MM.1S (cell line): ENCODE data around the gene GTPBP6.

Experiments used
- DNase-seq: peaks from one replicate; pipeline ENCODE4 v3.0.0-alpha.2; 2015
- H2AFZ ChIP-seq: fragments of 300-600 bp; sonication (generic); 2 replicates; pipeline ENCODE4 v1.6.0; 2016; ENCODE audit warnings: antibody characterized with exemption, low read length
- H3F3A ChIP-seq: fragments of 300-600 bp; sonication (generic); 2 replicates; pipeline ENCODE4 v1.6.1; 2016; ENCODE audit warnings: mild to moderate bottlenecking, antibody characterized with exemption, low read length, moderate library complexity, mixed read lengths; ENCODE audit not compliant: insufficient read depth
- H3K27ac ChIP-seq: fragments of 300-600 bp; sonication (generic); 2 replicates; pipeline ENCODE4 v1.5.1; 2016; ENCODE audit warnings: mild to moderate bottlenecking, low read length
- H3K27me3 ChIP-seq: fragments of 300-600 bp; sonication (generic); replicated peaks from 2 replicates; pipeline ENCODE4 v1.6.0; 2016; ENCODE audit warnings: low read length; ENCODE audit not compliant: insufficient read depth
- H3K36me3 ChIP-seq: fragments of 300-600 bp; sonication (generic); replicated peaks from 2 replicates; pipeline ENCODE4 v1.6.1; 2016; ENCODE audit warnings: mild to moderate bottlenecking, low read length, mixed read lengths; ENCODE audit not compliant: insufficient read depth
- H3K4me1 ChIP-seq: fragments of 300-600 bp; sonication (generic); 2 replicates; pipeline ENCODE4 v1.6.1; 2016; ENCODE audit warnings: low read length, mixed read lengths
- H3K4me2 ChIP-seq: fragments of 300-600 bp; sonication (generic); 2 replicates; pipeline ENCODE4 v1.6.0; 2016; ENCODE audit warnings: low read depth, low read length
- H3K4me3 ChIP-seq: fragments of 300-600 bp; sonication (generic); 2 replicates; pipeline ENCODE4 v1.5.1; 2016; ENCODE audit warnings: low read length, mixed read lengths
- H3K79me2 ChIP-seq: fragments of 300-600 bp; sonication (generic); 2 replicates; pipeline ENCODE4 v1.6.1; 2016; ENCODE audit warnings: mixed run types, low read length, mixed read lengths
- H3K9ac ChIP-seq: fragments of 300-600 bp; sonication (generic); 2 replicates; pipeline ENCODE4 v1.6.1; 2016; ENCODE audit warnings: low read length, mixed read lengths
- H3K9me2 ChIP-seq: fragments of 300-600 bp; sonication (generic); replicated peaks from 2 replicates; pipeline ENCODE4 v1.6.1; 2016; ENCODE audit warnings: mild to moderate bottlenecking, low read length, mixed read lengths; ENCODE audit not compliant: insufficient read depth
- H3K9me3 ChIP-seq: fragments of 300-600 bp; sonication (generic); replicated peaks from 2 replicates; pipeline ENCODE4 v1.6.1; 2016; ENCODE audit warnings: mild to moderate bottlenecking, low read length, mixed read lengths; ENCODE audit not compliant: insufficient read depth
- H4K20me1 ChIP-seq: fragments of 300-600 bp; sonication (generic); 2 replicates; pipeline ENCODE4 v1.6.1; 2016; ENCODE audit warnings: mild to moderate bottlenecking, low read length, moderate library complexity, mixed read lengths; ENCODE audit not compliant: insufficient read depth
- CTCF ChIP-seq: fragments of 300-600 bp; sonication (generic); IDR thresholded peaks from 2 replicates; pipeline ENCODE4 v1.5.1; 2016; ENCODE audit warnings: antibody characterized with exemption, low read length, mixed read lengths
- EZH2 ChIP-seq: fragments of 300-600 bp; sonication (generic); optimal IDR thresholded peaks from 2 replicates; pipeline ENCODE3; 2017; ENCODE audit warnings: low read depth, mild to moderate bottlenecking, antibody characterized with exemption, low read length, mixed read lengths
- EZH2phosphoT487 ChIP-seq: fragments of 300-600 bp; sonication (generic); IDR thresholded peaks from 2 replicates; pipeline ENCODE4 v1.6.1; 2018; ENCODE audit warnings: antibody characterized with exemption, low read length

The GTPBP6 gene

GRCh38 chrX:361231-362145, 42.9 kb upstream of the GTPBP6 start:
- H2AFZ ChIP-seq, result no peak overlapping the region
- H3K27me3 ChIP-seq, result no peaks in the 10 kb centered on the region
- no peak overlapping the region for H3K9ac ChIP-seq
- no peak overlapping the region for H3K4me3 ChIP-seq
- no peaks in the 10 kb centered on the region for H3K79me2 ChIP-seq
- no peaks in the 10 kb centered on the region for H3K9me2 ChIP-seq
- TF ChIP-seq EZH2, result no peak
- no peak for TF ChIP-seq EZH2phosphoT487
- no peak for TF ChIP-seq CTCF
- no peaks in the 10 kb centered on the region for H4K20me1 ChIP-seq
- H3K4me2 ChIP-seq, result no peak overlapping the region
- no peak overlapping the region for H3K27ac ChIP-seq
- no peaks in the 10 kb centered on the region for H3F3A ChIP-seq
- no peaks in the 10 kb centered on the region for H3K36me3 ChIP-seq
- no peaks in the 10 kb centered on the region for H3K9me3 ChIP-seq
- no peaks in the 10 kb centered on the region for H3K4me1 ChIP-seq
- no peak for DNase-seq

GRCh38 chrX:360496-361150, 42.0 kb upstream of the GTPBP6 start:
- Histone ChIP-seq H3K4me3 (no peak overlapping the region), H3K9ac (no peak overlapping the region), H3K9me3 (no peaks in the 10 kb centered on the region), H4K20me1 (no peaks in the 10 kb centered on the region), H3K27me3 (no peaks in the 10 kb centered on the region), H3F3A (no peaks in the 10 kb centered on the region), H3K9me2 (no peaks in the 10 kb centered on the region), H2AFZ (no peak overlapping the region), H3K36me3 (no peaks in the 10 kb centered on the region), H3K79me2 (no peaks in the 10 kb centered on the region), H3K4me2 (no peak overlapping the region), H3K27ac (no peak overlapping the region), H3K4me1 (no peaks in the 10 kb centered on the region)
- DNase-seq, result no peak
- no peak for TF ChIP-seq CTCF
- TF ChIP-seq EZH2, result no peak
- TF ChIP-seq EZH2phosphoT487, result no peak

- no peaks in the 10 kb centered on the region for H3K9me2 ChIP-seq
- no peak overlapping the region for H3K4me3 ChIP-seq
- H3K27ac ChIP-seq, result no peak overlapping the region
- no peaks in the 10 kb centered on the region for H3K4me1 ChIP-seq
- TF ChIP-seq EZH2phosphoT487, result no peak
- TF ChIP-seq CTCF, result no peak
- no peak for TF ChIP-seq EZH2
- H3K4me2 ChIP-seq, result no peak overlapping the region
- H2AFZ ChIP-seq, result no peak overlapping the region
- H3K27me3 ChIP-seq, result no peaks in the 10 kb centered on the region
- no peaks in the 10 kb centered on the region for H3K9me3 ChIP-seq
- no peak for DNase-seq
- H3F3A ChIP-seq, result no peaks in the 10 kb centered on the region
- H3K9ac ChIP-seq, result no peak overlapping the region
- no peaks in the 10 kb centered on the region for H3K79me2 ChIP-seq
- no peaks in the 10 kb centered on the region for H4K20me1 ChIP-seq
- no peaks in the 10 kb centered on the region for H3K36me3 ChIP-seq
Measured at GRCh38 chrX:358651-359143, 40.1 kb upstream of the GTPBP6 start.
